GM21825 (cell line): ENCODE data around the gene ZNF783.
A peak's percentile ranks its signal among the peaks of the same experiment; 100 is the strongest.
"Not testable (repeated sequence)": the region's sequence is repeated elsewhere in the genome, so short reads cannot be mapped to it uniquely, and the experiment has no call there.

ENCODE experiments used
- ATAC-seq: cut with Tn5 transposase; IDR thresholded peaks from one replicate; pipeline ENCODE4 v1.9.1; 2021; ENCODE audit warnings: mild to moderate bottlenecking, moderate library complexity; ENCODE audit not compliant: unreplicated experiment

Gene ZNF783

GRCh38 chr7:149239345-149240143 lies 22.5 kb upstream of the ZNF783 start, which contains the start of gene ZNF212:
Gene ZNF212 (plus strand): TSS chr7:149239651. CDS start chr7:149239779, 128 bp downstream.
- peak; percentile 100 for ATAC-seq

- ATAC-seq = no peak
Measured at GRCh38 chr7:149240637-149241036, 21.4 kb upstream of the ZNF783 start.

- no peak for ATAC-seq
Measured at GRCh38 chr7:149241696-149242095, 20.3 kb upstream of the ZNF783 start.

- ATAC-seq = peak; percentile 58
Measured at GRCh38 chr7:149245244-149245643, 16.8 kb upstream of the ZNF783 start.

- ATAC-seq = peak; percentile 9
Measured at GRCh38 chr7:149245744-149246143, 16.3 kb upstream of the ZNF783 start.

GRCh38 chr7:149248777-149249176 lies 13.2 kb upstream of the ZNF783 start:
- ATAC-seq = no peak

GRCh38 chr7:149250151-149250550 lies 11.8 kb upstream of the ZNF783 start:
- ATAC-seq = not testable (repeated sequence)

GRCh38 chr7:149251518-149251917 lies 10.5 kb upstream of the ZNF783 start:
- ATAC-seq = not testable (repeated sequence)

- no peak for ATAC-seq
Measured at GRCh38 chr7:149252378-149252777, 9.6 kb upstream of the ZNF783 start.

GRCh38 chr7:149253665-149254064 lies 8.3 kb upstream of the ZNF783 start:
- ATAC-seq = no peak

- no peak for ATAC-seq
Measured at GRCh38 chr7:149254181-149254858, 7.7 kb upstream of the ZNF783 start.

- no peak for ATAC-seq
Measured at GRCh38 chr7:149255174-149255573, 6.8 kb upstream of the ZNF783 start.

- no peak for ATAC-seq
Measured at GRCh38 chr7:149256568-149256967, 5.4 kb upstream of the ZNF783 start.

GRCh38 chr7:149257146-149257545 lies 4.8 kb upstream of the ZNF783 start:
- ATAC-seq = no peak

- peak; percentile 3 for ATAC-seq
Measured at GRCh38 chr7:149261316-149261828, 624 bp upstream of the ZNF783 start.

- no peak for ATAC-seq
Measured at GRCh38 chr7:149266451-149266850, 4.5 kb downstream of the ZNF783 start.

GRCh38 chr7:149267733-149268132 lies 5.7 kb downstream of the ZNF783 start:
- ATAC-seq = no peak

GRCh38 chr7:149274424-149274823 lies 12.4 kb downstream of the ZNF783 start:
- ATAC-seq = not testable (repeated sequence)

GRCh38 chr7:149277871-149278270 lies 15.9 kb downstream of the ZNF783 start:
- no peak for ATAC-seq

GRCh38 chr7:149278396-149278795 lies 16.4 kb downstream of the ZNF783 start:
- ATAC-seq = no peak

- no peak for ATAC-seq
Measured at GRCh38 chr7:149279111-149279743, 17.2 kb downstream of the ZNF783 start.
